ENCODE measurements around the gene PLEKHG3.

PLEKHG3 gene

DNA sequence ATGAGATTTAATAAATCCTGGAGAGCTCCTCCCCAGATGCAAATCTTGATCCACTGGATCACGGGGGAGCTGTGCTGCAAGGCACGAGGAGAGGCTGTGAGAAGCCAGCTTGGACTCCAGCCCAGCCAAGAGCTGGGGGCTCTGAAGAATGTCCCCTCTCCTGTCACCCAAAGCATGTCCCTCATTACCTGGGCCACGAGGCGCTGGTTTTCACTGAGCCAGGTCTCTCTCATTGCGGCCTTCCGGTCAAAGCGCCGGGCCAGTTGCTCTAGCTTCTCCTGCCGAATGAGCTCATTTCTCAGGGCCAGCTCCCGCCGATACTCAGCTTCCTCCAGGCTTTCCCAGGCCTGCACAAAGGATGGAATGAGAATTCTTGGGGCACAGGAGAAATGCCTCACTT, 92.1 kb downstream of the PLEKHG3 start:
- Histone ChIP-seq H3K4me1 (ENCODE audit: low read length) (no peaks in the 10 kb centered on the region), H2AFZ (ENCODE audit: low read length) (no peak overlapping the region), H3F3A (ENCODE audit: insufficient read depth, low read length) (no peaks in the 10 kb centered on the region), H3K9ac (ENCODE audit: low read length) (no peak overlapping the region), H3K79me2 (ENCODE audit: low read length) (no peaks in the 10 kb centered on the region), H3K4me2 (ENCODE audit: low read depth, low read length) (no peak overlapping the region), H3K9me2 (replicated peaks; ENCODE audit: insufficient read depth, low read length) (no peaks in the 10 kb centered on the region), H3K9me3 (replicated peaks; ENCODE audit: insufficient read depth, low read length) (no peaks in the 10 kb centered on the region), H3K27me3 (replicated peaks; ENCODE audit: insufficient read depth, low read length) (no peaks in the 10 kb centered on the region), H4K20me1 (ENCODE audit: insufficient read depth, low read length) (no peaks in the 10 kb centered on the region), H3K36me3 (replicated peaks; ENCODE audit: insufficient read depth, low read length) (no peaks in the 10 kb centered on the region), H3K4me3 (ENCODE audit: low read length) (no peak overlapping the region), H3K27ac (ENCODE audit: low read length) (no peak overlapping the region)
- TF ChIP-seq, protein P1, sequence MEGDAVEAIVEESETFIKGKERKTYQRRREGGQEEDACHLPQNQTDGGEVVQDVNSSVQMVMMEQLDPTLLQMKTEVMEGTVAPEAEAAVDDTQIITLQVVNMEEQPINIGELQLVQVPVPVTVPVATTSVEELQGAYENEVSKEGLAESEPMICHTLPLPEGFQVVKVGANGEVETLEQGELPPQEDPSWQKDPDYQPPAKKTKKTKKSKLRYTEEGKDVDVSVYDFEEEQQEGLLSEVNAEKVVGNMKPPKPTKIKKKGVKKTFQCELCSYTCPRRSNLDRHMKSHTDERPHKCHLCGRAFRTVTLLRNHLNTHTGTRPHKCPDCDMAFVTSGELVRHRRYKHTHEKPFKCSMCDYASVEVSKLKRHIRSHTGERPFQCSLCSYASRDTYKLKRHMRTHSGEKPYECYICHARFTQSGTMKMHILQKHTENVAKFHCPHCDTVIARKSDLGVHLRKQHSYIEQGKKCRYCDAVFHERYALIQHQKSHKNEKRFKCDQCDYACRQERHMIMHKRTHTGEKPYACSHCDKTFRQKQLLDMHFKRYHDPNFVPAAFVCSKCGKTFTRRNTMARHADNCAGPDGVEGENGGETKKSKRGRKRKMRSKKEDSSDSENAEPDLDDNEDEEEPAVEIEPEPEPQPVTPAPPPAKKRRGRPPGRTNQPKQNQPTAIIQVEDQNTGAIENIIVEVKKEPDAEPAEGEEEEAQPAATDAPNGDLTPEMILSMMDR (IDR thresholded peaks at IDR 0.05; ENCODE audit: low read length): no peak
- TF ChIP-seq EZH2phosphoT487 (IDR thresholded peaks at IDR 0.05; ENCODE audit: low read length): no peak
- no peak for TF ChIP-seq EZH2 (optimal IDR thresholded peaks at IDR 0.05; ENCODE audit: low read depth, low read length)
- DNase-seq: no peak

DNA sequence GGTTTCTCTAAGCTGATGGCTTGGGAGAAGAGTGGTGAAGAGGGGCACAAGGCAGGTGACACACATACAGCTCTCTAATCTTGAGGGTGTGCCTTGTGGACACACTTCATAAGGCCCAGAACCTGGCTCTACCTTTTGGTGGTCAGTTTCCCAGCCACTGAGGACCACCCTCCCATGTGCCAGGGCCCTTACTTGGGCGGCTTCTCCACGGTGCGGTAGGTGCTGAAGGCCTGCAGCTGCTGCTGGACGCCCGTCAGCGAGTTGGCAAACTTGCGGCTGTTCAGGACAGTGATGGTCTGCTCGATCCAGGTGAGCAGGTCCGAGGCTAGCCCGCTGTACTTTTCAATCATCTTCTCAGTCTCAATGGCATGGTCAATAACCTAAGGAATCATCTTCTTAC, 95.3 kb downstream of the PLEKHG3 start:
- Histone ChIP-seq H3K4me2 (ENCODE audit: low read depth, low read length) (no peak overlapping the region), H3K9me3 (replicated peaks; ENCODE audit: insufficient read depth, low read length) (no peaks in the 10 kb centered on the region), H3F3A (ENCODE audit: insufficient read depth, low read length) (no peaks in the 10 kb centered on the region), H3K79me2 (ENCODE audit: low read length) (no peaks in the 10 kb centered on the region), H3K4me1 (ENCODE audit: low read length) (no peaks in the 10 kb centered on the region), H2AFZ (ENCODE audit: low read length) (no peak overlapping the region), H3K4me3 (ENCODE audit: low read length) (no peak overlapping the region), H3K36me3 (replicated peaks; ENCODE audit: insufficient read depth, low read length) (no peaks in the 10 kb centered on the region), H3K9me2 (replicated peaks; ENCODE audit: insufficient read depth, low read length) (no peaks in the 10 kb centered on the region), H3K27ac (ENCODE audit: low read length) (no peak overlapping the region), H3K27me3 (replicated peaks; ENCODE audit: insufficient read depth, low read length) (no peaks in the 10 kb centered on the region), H3K9ac (ENCODE audit: low read length) (no peak overlapping the region), H4K20me1 (ENCODE audit: insufficient read depth, low read length) (no peaks in the 10 kb centered on the region)
- no peak for DNase-seq
- TF ChIP-seq EZH2 (optimal IDR thresholded peaks at IDR 0.05; ENCODE audit: low read depth, low read length): no peak
- TF ChIP-seq, protein P1 (IDR thresholded peaks at IDR 0.05; ENCODE audit: low read length): no peak
- TF ChIP-seq EZH2phosphoT487 (IDR thresholded peaks at IDR 0.05; ENCODE audit: low read length): no peak

Data from MM.1S (cell line).